Prostate gland (tissue), 2 donors: Measurements from ENCODE around the gene NEDD4L.

Experiments used
- POLR2AphosphoS5 ChIP-seq: sonication (generic); formaldehyde crosslinking; IDR thresholded peaks from one replicate; pipeline ENCODE4 v1.6.1; 2017; ENCODE audit warnings: antibody characterized with exemption
- TF ChIP-seq, protein P1 (sequence below), 4 experiments: fragments of 200-600 bp in 2 of 4; fragments of 450-650 bp in 2 of 4; sonication (generic) in 2 of 4; IDR thresholded peaks; 1 replicate in 3 of 4; 2 replicates in 1 of 4; pipeline ENCODE4 v1.5.1; 2016 to 2019; ENCODE audit warnings: antibody characterized with exemption in 4 of 4, mild to moderate bottlenecking in 2 of 4, moderate library complexity in 2 of 4

DNA sequence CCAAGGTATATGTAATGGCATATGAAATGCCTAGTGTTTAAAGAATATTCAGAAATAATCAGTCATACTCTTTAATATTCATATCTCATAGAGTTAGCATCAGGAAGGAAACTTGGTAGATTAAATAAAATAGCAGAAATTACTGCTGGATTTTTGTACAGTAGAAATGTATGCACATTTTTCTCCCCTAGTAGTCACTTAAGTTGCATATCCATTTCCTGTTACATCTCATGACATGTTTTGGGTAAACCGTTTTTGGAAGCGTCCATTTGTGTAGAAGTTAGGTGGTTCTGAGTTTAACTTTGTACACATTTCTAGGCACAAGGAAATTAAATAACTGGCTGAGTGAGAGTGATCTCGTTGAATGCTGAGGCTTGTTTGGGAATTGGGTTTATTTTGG is 21.9 kb downstream of the NEDD4L start:
- TF ChIP-seq POLR2AphosphoS5, result no peak
- TF ChIP-seq, protein P1, sequence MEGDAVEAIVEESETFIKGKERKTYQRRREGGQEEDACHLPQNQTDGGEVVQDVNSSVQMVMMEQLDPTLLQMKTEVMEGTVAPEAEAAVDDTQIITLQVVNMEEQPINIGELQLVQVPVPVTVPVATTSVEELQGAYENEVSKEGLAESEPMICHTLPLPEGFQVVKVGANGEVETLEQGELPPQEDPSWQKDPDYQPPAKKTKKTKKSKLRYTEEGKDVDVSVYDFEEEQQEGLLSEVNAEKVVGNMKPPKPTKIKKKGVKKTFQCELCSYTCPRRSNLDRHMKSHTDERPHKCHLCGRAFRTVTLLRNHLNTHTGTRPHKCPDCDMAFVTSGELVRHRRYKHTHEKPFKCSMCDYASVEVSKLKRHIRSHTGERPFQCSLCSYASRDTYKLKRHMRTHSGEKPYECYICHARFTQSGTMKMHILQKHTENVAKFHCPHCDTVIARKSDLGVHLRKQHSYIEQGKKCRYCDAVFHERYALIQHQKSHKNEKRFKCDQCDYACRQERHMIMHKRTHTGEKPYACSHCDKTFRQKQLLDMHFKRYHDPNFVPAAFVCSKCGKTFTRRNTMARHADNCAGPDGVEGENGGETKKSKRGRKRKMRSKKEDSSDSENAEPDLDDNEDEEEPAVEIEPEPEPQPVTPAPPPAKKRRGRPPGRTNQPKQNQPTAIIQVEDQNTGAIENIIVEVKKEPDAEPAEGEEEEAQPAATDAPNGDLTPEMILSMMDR (IDR thresholded peaks at IDR 0.05), result no peak
